Inflammatory macrophage (primary cell): Measurements from ENCODE around the gene POLR2E.
"Not testable (repeated sequence)": the region's sequence is repeated elsewhere in the genome, so short reads cannot be mapped to it uniquely, and the experiment has no call there.

ENCODE experiments used
- DNase-seq, 2 donors: peaks; one replicate each; pipeline ENCODE4 v3.0.0-alpha.2; 2020 to 2022

Gene POLR2E

DNA sequence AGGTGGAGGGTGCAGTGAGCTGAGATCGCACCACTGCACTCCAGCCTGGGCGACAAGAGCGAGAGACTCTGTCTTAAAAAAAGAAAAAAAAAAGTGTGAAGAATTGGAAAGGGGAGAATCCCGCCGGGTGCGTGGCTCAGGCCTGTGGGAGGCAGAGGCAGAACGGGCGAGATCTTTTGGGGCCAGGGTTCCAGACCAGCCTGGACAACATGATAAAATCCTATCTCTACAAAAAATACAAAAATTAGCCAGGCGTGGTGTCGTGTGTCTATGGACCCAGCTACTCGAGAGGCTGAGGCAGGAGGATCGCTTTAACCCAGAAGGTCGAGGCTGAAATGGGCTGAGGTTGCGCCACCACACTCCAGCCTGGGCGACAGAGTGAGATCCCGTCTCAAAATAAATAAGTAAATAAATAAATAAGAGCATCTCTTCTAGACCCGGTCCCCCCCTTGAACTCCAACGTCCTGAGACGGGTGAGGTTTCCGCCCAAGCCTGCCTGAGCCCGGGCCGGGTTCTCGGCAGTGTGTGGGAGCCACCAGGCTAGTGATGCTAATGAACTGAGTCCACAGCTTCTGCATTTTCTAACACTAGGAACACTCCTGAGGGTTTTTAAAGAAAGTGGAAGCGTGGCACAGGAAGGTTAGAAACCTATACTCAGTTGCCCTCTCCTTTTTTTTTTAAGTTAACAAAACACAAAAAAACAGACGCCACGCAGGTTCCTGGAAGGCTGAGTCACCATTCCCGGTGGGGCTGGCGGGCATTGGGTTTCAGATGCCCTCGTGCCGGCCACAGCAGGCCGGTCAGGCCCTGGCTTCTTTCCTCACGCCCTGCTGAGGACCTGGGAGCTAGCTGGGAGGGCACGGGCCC is 30.7 kb upstream of the POLR2E start:
- peak; percentile 58 to 75 for DNase-seq

DNA sequence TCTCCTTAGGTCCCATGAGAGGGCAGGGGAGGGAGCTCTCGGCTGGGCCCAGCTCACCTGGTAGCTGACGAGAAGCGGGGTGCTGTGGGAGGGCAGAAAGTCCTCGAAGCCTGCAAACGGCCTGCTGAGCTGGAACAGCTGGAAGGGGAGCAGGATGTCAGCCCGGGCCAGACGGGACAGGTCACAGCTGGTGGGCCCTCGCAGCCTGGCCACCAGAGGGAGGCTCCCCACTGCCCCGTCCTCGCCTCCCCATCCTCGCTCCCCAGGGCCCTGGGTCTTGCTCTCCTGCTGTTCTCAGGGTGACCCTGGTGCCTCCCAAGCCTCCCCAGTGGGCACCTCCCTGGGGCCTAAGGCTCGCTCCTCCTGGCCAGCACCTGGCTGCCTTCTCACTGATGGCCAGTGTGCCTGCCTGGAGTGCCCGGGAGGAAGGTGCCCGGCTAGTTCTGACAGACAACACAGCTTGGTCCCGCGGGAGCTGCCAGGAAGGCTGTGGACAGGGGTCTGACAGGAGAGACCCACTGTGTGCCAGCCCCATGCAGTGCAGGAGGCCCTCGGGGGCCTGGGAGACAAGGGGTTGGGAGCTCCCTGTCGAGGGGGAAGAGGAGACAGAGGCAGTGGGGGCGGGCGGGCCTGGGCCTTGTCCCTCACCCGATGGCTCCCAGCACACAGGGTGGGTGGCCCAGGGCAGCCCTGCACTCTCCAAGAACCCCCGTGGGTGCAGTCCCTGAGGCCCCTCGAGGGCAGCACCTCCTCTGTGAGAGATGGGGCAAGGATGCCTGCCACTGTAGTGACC is 28.9 kb upstream of the POLR2E start:
- no peak for DNase-seq

DNA sequence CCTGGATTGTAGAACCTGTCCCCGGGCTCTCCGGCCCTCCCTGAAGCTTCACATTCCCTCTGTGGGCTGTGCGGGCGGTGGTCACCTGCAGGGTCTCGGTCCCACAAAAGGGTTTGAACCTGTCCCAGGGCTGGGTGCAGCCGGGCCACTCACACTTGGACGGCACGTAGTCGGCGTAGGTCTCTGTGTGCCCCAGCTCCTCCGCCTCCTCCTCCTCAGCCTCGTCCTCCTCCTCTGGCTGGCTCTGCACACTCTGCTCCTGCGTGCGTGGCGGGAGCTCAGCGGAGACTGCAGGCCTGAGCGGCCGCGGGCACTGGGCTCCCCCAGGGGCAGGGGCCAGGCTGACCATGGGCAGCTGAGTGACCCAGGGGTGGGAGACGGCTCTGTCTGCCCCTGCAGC is 28.2 kb upstream of the POLR2E start:
- DNase-seq, result no peak

DNA sequence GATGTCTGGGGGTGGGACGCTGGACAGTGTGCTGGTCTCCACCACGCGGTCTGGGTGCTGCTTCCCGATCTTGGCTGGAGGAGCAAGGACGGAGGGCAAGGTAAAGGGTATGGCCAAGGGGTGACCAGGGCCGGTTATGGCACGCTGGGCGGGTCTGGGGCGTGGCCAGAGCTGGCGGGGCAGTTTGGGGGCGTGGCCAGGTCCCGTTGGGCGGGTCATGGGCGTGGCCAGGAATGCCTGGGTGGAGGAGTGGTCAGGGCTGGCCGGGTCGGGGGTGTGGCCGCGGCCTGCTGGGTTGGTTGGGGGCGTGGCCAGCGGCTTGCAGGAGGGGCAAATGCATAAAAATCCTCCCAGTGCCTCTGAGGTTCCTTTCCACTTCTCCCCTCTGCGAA is 27.8 kb upstream of the POLR2E start:
- peak; percentile 72 to 80 for DNase-seq

DNA sequence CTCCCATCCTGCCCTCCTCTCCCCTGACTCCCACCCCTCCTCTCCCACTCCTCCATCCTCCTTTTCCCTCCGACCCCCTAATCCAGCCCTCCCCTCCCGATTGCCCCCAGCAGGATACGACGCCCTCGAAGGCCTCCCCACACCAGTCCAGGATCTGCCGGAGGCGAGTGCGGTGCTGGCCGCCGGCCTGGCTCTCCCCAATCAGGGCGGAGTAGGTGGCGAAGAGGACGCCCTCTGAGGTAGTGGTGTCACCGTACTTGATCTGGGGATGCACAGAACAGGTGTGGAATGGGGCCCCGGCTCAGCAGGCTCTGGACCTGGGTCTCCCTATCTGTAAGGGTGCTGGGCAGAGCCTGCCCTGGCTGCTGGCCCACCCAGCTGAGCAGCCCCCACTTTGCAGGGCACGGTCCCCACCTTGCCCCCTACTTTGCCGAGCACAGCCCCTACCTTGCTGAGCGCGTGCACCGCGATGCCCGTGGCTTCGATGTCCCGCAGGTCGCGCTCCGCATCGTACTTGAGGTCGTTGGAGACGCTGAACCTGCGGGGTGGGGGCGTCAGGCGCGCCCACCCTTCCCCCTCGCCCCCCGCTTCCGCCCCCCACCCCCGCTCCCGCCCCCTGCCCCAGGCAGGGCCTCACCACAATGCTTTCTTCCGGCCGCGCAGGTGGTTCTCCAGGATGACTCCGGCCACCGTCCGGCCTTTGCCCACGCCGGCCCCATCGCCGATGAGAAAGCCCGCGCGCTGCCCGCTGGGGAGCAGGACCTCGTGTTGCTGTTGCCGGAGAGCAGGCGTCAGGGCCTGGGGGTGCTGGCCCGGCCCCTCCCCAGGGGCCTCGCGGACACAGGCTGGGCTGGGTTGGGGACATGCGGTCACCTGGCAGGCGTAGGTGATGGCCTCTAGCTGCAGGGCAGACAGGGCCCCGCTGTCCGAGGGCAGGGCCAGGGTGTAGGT is 27.1 kb upstream of the POLR2E start:
- no peak for DNase-seq

DNA sequence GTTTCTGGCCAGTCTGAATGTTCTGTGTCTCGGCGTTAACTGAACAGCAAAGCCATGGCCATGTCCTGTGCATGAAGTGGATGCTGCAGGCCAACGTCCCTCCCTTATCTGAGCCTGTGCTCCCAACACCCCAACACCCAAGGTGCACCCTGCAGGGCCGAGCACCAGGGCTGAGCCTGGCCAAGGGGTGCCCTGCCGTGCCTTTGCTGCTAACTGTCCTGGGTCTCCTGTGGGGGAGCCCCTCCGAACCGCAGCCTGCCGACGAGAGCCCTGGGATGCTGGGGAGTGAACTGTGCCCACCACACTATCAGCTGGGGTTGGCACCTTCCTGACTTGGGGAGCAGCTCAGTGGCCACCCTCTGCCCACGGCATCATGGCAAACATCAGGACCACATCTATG is 26.2 kb upstream of the POLR2E start:
- DNase-seq, result no peak

DNA sequence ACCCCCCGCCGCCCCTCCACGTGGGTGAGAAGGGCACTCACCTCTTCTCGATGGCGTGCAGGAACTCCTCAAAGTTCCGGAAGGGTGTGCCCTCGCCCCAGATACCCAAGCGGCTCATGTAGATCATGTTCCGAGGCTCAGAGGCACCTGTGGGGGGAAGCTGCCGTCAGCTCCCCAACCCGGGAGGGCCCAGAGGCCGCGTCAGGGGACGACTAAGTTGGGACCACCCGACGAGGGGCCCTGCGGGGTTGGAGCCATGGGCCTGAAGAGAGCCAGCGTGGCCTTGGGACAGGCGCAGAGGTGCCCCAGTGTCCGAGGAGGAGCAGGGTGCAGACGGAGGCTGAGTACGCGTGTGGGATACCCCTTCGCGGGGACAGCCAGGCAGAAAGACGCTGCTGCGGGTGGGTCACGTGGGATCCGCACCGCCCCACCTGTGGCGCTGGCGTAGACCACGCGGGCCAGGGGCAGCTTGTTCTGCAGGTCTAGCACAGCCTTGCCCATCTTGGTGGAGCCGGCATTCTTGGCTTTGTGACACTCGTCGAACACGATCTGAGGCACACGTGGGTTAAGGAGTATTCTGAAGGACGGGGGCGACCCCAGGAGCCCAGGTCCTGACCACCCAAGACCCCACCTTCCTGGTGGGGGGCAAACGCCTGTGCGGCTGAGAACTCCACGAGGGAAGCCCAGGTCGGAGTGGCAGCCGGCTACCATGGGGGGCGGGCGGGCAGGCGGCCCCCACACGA is 24.5 kb upstream of the POLR2E start:
- DNase-seq, result no peak

DNA sequence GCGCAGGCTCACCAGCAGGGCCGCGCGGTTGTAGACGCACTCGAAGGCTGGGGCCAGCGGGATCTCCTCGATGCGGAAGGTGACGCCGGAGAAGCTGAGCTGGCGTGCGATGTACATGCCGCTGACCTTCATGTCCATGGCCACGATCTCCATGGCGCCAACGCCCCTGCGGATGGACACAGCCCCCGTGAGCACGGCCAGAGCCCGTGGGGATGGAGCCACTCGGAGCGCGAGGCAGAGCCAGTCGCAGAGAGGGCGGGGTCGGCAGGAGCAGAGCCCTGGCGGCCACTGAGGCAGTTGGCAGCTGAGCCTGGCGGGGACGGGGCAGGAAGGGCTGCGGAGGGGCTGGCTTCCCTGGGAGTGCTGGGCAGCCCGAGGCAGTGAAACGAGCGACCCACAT is 23.8 kb upstream of the POLR2E start:
- DNase-seq, result no peak

DNA sequence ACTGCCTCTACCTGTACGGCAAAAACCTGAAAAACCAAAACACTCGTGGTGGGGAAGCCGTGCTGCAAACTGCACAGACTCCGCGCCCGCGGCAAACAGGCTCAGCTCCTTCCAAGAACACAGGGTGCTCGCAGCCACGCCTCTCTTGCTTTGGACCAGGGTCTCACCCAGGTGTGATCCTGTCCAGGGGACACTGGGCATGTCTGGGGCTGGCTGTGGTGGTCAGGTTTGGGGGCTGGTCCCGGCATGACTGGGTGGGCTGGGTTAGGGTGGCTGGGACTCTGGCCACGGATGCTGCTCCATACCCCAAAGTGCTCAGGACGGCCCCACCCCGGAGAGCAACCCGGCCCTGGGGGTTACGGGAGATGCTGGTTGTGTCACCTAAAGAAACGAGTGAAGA is 22.5 kb upstream of the POLR2E start:
- DNase-seq, result no peak

DNA sequence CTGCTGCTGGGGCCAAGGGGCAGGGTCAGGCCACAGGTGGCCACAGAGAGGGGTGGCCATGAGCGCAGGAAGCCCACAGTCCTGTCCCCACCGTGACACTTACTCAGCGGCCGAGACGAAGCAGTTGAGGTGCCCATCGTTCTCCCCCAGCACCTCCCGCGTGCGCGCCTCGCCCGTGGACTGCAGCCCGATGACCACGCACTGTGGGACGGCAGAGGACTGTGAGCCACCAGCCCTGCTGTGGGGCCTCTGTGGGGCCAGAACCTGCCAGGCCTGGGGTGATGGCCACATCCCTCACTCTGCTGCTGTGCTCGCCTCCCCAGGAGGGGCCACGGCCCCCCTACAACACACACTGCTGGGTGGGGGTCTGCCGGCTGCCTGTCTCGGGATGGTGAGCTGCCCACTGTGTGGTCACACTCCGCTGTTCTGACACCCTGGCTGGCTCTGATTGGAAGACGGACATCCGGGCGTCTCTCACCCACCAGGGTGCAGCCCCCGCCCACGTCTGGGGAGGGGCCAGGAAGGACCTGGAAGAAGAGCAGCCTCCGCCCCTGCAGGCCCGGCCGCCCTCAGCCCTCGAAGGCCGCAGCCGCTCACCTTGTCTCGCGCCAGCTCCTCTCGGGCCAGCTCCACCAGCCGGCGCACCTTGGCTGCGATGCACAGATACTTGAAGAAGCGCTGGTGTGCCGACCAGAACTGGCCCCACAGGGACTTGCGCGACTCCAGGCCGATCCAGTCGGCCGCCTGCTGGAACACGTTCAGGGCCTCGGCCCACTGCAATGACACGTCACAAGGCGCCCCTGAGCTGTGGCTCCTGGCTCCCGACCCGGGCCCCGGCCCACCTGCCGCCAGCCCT is 21.8 kb upstream of the POLR2E start:
- no peak for DNase-seq

DNA sequence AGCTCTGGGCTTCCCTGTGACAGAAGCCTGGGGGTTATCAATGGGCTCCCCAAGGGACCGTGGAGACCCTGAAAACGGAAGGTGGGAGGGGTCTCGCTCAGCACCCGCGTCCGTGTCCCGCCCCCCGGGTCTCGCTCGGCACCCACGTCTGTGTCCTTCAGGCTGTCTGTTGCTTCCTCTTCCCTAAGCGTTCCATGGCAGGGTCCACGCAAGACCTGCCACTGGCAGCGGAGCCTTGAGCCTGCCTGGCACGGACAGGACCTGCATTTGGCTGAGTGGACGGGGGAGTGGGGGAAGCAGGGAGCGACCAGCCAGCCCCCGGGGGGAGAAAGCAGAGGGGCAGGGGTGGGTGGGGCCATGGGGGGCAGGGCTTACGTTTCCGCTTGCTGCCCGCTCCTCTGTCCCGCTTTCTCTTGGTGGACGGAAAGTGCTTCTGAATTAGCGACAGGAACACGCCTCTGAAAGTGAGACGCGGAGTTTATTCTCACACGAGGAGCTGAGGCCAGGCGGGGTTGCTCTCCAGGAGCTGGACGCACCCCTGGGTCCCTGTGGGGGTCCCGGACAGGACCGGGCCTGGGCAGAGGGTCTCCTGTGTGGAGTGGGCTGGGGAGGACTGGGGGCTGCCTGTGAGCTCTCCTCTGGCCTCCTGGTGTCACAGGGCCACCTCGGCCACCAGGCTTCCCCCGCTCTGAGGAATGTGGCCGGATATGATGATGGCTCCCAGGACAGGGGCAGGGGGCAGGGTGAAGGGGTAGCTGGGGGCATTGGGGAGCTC is 20.7 kb upstream of the POLR2E start:
- DNase-seq, result no peak

DNA sequence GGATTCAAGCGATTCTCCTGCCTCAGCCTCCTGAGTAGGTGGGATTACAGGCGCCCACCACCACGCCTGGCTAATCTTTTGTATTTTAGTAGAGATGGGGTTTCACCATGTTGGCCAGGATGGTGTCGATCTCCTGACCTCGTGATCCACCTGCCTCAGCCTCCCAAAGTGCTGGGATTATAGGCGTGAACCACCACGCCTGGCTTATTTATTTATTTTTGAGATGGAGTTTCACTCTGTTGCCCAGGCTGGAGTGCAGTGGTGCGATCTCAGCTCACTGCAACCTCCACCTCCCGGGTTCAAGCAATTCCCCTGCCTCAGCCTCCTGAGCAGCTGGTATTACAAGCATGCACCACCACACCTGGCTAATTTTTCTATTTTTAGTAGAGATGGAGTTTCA is 19.6 kb upstream of the POLR2E start:
- not testable (repeated sequence) for DNase-seq

DNA sequence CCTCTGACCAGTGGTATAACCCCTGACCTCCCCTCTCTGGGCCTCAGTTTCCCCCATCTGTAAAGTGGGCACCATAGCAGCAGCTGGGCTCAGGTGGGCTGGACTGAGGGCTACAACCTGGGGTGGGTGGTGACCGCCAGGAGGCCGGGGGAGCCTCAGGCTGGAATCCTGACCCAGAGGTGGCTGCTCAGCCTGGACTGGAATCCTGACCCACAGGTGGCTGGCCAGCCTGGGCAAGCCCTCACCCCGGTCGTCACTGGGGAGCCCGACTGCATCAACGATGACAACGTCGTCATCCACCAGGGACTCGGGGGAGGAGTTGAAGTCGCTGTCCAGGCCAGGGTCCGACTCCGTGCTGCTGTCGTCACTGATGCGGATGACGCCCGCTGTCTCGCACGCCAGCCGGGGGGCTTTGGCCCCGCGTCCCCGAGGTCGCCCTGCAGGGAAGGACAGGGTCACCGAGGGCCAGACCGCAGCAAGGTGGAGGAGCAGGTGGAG is 18.9 kb upstream of the POLR2E start:
- DNase-seq, result no peak

DNA sequence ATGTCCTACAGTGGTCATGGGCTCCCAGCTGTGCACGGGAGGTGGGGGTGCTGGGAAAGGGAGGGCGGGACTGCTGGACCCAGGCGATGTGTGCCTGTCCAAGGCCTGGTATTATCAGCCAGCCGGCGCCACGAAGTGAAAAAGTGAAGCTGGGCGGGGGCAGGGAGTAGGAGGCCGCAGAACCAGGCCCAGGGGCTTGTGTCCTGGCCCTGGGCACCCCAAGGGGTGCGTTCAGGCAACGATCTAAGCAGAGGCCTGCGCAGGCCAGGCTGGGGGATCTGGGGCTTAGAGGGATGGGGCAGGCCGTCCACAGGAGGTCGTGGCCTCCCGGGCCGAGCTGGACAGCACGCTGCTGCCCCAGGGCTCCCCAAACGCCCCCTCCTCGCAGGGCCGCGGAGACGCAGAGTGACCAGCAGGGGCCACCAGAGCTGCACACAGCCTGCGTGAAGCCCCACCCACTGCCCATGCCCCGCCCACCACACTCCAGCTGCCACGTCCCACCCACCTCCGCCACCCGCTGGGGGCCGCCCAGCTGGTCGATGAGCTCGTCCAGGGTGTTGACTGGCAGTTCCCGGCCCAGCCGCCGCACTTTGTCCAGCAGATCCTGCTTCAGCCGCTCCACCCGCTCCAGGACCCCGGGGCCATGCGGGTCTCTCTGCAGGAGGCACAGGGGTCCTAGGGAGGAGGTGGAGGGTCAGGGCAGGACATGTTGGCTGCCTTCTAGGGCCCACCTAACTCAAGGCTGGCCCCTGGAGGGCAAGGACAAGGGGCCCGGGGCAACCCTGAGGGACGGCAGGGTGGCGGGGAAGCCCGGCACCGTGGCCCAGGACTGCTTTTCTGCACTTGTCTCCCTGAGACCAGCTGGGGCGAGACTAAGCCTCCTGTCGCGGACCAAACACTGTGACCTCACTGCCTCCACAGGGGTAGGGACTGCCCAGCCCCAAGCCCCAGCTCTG is 18.1 kb upstream of the POLR2E start:
- peak; percentile 89 to 95 for DNase-seq

DNA sequence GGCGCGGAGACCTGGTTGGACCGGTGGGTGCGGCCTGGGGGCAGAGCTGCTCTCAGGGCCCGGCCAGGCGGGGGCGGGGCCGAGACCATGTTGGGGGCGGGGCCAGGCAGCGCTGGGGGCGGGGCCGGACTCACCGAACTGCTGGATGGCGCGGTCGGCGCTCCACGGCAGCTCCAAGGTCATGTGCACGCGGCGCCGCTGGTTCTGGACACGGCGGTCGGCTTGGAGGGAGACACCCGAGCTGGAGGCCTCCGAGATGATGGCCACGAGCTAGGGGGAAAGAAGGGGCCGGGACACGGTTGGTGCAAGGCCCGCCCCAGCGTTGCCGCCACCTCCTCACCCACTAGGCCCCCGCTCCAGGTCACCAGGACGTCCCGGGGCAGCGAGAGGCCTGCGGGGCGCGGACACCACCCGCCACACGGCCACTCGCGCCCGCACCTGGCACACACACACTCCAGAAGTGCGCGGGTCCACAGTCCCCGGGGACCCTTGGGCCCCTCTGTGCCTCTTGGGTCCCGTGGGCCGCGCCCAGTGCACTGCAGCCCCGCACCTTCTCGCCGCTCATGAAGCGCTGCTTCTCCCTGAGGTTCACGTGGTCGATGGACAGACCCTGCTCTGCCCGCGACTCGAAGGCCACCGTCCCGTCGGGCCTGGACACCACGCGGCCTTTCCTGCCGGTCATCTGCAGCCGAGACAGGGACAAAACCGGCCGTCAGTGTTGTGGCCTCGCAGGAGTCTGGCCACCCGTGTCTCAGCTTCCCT is 17.3 kb upstream of the POLR2E start:
- DNase-seq, result no peak

DNA sequence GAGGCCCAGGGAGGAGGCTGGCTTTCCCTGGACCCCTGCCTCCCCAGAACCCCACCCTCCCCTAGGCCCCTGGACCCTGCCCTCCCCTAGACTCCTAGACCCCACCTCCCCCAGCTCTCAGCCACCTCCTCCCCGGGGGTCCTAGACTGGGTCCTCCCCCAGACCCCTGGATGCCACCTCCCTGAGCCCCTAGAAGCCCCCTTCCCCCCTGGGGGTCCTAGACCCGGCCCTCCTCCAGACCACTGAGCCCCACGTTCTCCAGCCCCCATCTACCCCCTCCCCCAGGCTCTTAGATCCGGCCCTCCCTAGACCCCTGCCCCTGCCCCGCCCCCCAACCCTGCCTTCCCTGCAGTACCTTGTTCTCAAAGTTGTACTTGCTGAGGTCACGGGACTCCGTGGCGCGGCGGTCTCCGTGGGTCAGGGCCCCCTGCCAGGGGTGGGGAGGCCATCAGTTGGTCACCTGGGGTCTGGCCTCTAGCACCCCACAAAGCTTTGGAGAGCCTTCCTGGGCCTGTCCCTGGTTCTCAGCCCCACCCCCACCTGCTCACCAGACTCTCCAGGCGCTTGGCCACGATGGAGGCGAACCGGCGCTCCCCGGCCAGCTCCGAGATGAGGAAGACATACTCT is 16.6 kb upstream of the POLR2E start:
- DNase-seq, result no peak

DNA sequence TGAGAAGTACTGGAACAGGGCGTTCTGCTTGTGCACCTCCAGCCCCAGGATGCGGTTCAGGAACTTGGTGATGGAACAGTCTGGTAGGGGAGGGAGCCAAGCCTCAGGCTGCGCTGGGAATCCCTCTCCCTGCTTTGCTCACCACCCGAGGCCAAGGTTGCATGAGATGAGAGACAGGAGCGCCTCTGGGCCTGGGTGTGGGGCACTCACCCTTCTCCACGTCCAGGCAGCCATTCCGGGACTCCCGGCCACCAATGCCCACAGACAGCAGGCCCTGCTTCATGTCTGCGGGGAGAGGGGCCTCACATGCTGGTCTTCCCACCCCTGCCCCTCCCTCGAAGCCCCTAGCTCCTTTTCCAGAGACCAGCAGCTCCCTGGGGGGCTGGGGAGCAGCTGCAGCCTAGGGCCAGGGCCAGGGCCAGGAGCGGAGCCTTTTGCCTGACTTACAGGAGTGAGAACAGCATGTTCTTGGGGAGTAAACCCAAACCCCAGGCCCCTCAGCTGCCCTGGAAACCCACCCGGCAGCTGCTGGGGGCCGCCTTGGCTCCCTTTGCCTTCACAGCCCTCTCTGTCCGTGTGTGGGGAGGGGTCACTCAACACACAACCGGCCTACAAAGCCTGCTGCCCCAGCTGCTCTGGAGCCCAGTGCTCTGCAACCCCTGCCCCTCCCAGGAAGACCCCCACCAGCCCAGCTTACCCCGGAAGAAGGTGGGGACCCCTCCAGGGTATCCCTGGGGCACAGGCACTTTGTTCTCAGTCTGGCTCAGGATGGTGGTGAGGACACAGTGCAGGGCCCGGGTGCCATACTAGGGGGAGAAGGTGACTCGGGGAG is 15.8 kb upstream of the POLR2E start:
- no peak for DNase-seq
